Measurements from ENCODE around the gene RNF223. TPM values are rescaled to one million over a fixed set of nuclear protein-coding genes. Genes with fewer than 3 reads are reported as not detected.

The RNF223 gene
- total RNA-seq, 1 experiment from 2014 or later: 0.08 TPM

DNA sequence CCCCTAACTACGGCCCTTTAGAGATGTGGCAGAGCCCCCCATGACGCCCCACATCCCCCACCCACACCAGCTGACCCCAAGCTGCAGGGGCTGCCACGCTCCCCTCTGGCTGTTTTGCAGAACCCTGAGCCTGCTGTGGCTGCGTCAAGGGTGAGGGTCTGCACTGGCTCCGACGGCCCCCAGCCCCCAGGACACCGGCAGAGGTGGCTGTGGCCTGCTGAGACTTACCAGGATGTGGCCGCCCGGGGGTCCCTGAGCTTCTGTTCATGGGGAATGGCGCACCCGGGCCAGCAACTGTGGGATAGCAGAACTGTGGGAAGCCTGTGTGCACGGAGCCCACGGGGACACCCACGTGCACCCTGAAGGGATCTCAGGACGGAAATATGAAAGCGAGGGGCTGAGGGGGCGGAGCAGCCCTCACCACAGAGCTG is 12.8 kb upstream of the RNF223 start:
- Histone ChIP-seq H3K27me3 (ENCODE audit: control insufficient read depth, insufficient read depth, low read length) (no peaks in the 10 kb centered on the region), H3K4me1 (ENCODE audit: control insufficient read depth, insufficient read depth, low read length) (no peaks in the 10 kb centered on the region), H3K9me3 (ENCODE audit: control insufficient read depth, insufficient read depth, low read depth, low read length) (no peaks in the 10 kb centered on the region), H3K4me3 (ENCODE audit: low read depth in 2 of 2, low read length in 2 of 2) (no peak overlapping the region), H3K27ac (ENCODE audit: low read length) (no peak overlapping the region), H3K36me3 (ENCODE audit: control insufficient read depth, insufficient read depth, low read length) (no peaks in the 10 kb centered on the region)
- BruUV-seq (replicated peaks): no TSS peak
- DNase-seq (ENCODE audit: low read depth, low spot score) (no peak), ATAC-seq (no peak)
- intact Hi-C loops (cut with micrococcal nuclease; ENCODE audit: unreplicated experiment) (no loop called here), in situ Hi-C loops (cut with HindIII; ENCODE audit: low pct_unique_long_range_greater_than_20kb, low sequenced_read_pairs) (no loop called here)
- TF ChIP-seq POLR2AphosphoS5 (IDR thresholded peaks at IDR 0.05; ENCODE audit: low read depth, low read length) (no peak), TCF7L2 (IDR thresholded peaks at IDR 0.05; ENCODE audit: low read depth, low read length) (no peak), SIN3A (IDR thresholded peaks at IDR 0.05; ENCODE audit: borderline replicate concordance, insufficient read depth, low read depth, low read length) (no peak)
- TF ChIP-seq, protein P1, sequence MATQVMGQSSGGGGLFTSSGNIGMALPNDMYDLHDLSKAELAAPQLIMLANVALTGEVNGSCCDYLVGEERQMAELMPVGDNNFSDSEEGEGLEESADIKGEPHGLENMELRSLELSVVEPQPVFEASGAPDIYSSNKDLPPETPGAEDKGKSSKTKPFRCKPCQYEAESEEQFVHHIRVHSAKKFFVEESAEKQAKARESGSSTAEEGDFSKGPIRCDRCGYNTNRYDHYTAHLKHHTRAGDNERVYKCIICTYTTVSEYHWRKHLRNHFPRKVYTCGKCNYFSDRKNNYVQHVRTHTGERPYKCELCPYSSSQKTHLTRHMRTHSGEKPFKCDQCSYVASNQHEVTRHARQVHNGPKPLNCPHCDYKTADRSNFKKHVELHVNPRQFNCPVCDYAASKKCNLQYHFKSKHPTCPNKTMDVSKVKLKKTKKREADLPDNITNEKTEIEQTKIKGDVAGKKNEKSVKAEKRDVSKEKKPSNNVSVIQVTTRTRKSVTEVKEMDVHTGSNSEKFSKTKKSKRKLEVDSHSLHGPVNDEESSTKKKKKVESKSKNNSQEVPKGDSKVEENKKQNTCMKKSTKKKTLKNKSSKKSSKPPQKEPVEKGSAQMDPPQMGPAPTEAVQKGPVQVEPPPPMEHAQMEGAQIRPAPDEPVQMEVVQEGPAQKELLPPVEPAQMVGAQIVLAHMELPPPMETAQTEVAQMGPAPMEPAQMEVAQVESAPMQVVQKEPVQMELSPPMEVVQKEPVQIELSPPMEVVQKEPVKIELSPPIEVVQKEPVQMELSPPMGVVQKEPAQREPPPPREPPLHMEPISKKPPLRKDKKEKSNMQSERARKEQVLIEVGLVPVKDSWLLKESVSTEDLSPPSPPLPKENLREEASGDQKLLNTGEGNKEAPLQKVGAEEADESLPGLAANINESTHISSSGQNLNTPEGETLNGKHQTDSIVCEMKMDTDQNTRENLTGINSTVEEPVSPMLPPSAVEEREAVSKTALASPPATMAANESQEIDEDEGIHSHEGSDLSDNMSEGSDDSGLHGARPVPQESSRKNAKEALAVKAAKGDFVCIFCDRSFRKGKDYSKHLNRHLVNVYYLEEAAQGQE (IDR thresholded peaks at IDR 0.05; ENCODE audit: insufficient read depth in 1 of 2, low read depth in 2 of 2, low read length in 1 of 2): no peak
- TF ChIP-seq, protein P2, sequence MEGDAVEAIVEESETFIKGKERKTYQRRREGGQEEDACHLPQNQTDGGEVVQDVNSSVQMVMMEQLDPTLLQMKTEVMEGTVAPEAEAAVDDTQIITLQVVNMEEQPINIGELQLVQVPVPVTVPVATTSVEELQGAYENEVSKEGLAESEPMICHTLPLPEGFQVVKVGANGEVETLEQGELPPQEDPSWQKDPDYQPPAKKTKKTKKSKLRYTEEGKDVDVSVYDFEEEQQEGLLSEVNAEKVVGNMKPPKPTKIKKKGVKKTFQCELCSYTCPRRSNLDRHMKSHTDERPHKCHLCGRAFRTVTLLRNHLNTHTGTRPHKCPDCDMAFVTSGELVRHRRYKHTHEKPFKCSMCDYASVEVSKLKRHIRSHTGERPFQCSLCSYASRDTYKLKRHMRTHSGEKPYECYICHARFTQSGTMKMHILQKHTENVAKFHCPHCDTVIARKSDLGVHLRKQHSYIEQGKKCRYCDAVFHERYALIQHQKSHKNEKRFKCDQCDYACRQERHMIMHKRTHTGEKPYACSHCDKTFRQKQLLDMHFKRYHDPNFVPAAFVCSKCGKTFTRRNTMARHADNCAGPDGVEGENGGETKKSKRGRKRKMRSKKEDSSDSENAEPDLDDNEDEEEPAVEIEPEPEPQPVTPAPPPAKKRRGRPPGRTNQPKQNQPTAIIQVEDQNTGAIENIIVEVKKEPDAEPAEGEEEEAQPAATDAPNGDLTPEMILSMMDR (IDR thresholded peaks at IDR 0.05): no peak
- ChIA-PET CTCF (no interaction called here), POLR2A (interaction anchor here (0.7 kb wide), 1 partner anchor 9 kb away, joined by 3 read pairs; no protein-coding TSS in a partner anchor)

DNA sequence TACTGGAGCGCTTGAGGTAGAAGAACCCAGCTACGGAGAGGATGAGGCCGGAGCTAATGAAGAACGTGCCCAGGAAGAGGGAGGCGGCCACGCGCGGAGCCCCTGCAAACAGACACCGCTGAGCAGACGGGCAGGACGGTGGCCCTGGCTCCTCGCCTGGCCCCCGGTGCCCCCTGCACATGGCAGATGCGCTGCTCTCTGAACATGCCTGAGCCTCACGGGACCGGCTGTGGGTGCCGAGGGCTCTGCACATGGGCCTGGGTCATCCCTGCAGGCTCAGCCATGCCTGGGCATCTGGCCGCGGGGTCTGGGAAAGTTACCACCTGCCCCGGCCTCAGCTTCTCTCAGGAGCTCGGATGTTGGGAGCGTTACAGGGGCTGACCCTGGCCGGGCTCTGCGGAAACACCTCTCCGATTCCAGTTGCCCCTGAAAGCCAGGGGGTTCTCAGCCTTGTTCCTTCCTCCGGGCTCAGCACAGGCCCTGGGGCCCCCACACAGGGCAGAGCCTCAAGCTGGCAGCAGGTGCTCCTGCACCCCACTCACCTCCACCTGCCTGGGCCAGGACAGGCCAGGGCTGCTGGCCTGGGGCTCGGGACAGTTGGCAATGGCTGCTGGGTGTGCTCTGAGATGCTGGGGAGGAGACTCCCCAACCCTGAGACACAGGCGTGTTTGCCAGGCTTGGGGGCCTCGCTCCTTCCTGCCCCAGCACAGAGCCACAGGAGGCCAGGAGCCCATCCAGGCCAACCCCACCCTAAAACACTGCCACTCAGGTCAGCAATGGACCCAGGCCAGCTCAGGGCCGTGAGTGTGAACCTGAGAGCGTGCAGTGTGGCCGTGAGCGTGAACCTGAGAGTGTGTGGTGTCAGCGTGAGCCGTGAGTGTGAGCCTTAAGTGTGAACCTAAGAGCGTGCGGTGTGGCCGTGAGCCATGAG is 12.1 kb upstream of the RNF223 start:
- CTCF ChIA-PET: no interaction called here
- TF ChIP-seq, protein P1 (IDR thresholded peaks at IDR 0.05; ENCODE audit: insufficient read depth in 1 of 2, low read depth in 2 of 2, low read length in 1 of 2): no peak
- TF ChIP-seq, protein P2 (IDR thresholded peaks at IDR 0.05): no peak
- no peak for TF ChIP-seq TCF7L2 (IDR thresholded peaks at IDR 0.05; ENCODE audit: low read depth, low read length)
- no peak for TF ChIP-seq SIN3A (IDR thresholded peaks at IDR 0.05; ENCODE audit: borderline replicate concordance, insufficient read depth, low read depth, low read length)
- no peak for TF ChIP-seq POLR2AphosphoS5 (IDR thresholded peaks at IDR 0.05; ENCODE audit: low read depth, low read length)
- no peaks in the 10 kb centered on the region for H3K27me3 ChIP-seq (ENCODE audit: control insufficient read depth, insufficient read depth, low read length)
- no peaks in the 10 kb centered on the region for H3K4me1 ChIP-seq (ENCODE audit: control insufficient read depth, insufficient read depth, low read length)
- ATAC-seq (no peak), DNase-seq (ENCODE audit: low read depth, low spot score) (no peak)
- BruUV-seq (replicated peaks): no TSS peak
- in situ Hi-C loops (cut with HindIII; ENCODE audit: low pct_unique_long_range_greater_than_20kb, low sequenced_read_pairs) (no loop called here), intact Hi-C loops (cut with micrococcal nuclease; ENCODE audit: unreplicated experiment) (no loop called here)
- H3K9me3 ChIP-seq (ENCODE audit: control insufficient read depth, insufficient read depth, low read depth, low read length): no peaks in the 10 kb centered on the region
- H3K27ac ChIP-seq (ENCODE audit: low read length): no peak overlapping the region
- no peak overlapping the region for H3K4me3 ChIP-seq (ENCODE audit: low read depth in 2 of 2, low read length in 2 of 2)
- no peaks in the 10 kb centered on the region for H3K36me3 ChIP-seq (ENCODE audit: control insufficient read depth, insufficient read depth, low read length)
- POLR2A ChIA-PET: interaction anchor here (0.7 kb wide), 1 partner anchor 10 kb away, joined by 3 read pairs; no protein-coding TSS in a partner anchor

Data from Panc1 (cell line).